ENCODE measurements around the gene ZNF655. TPM values are rescaled to one million over a fixed set of nuclear protein-coding genes. Genes with fewer than 3 reads are reported as not detected.
"Not testable (repeated sequence)": the region's sequence is repeated elsewhere in the genome, so short reads cannot be mapped to it uniquely, and the experiment has no call there.

Gene ZNF655
- total RNA-seq, 1 donor: 44.2 TPM

- DNase-seq (ENCODE audit: low read depth in 2 of 3, low spot score in 2 of 3): peak in 1 of 3 donors; percentile 37
Measured at GRCh38 chr7:99559175-99559915, 903 bp downstream of the ZNF655 start.

- no peak for DNase-seq (ENCODE audit: low read depth in 2 of 3, low spot score in 2 of 3)
Measured at GRCh38 chr7:99560834-99561736, 2.6 kb downstream of the ZNF655 start.

- no peak for DNase-seq (ENCODE audit: low read depth in 2 of 3, low spot score in 2 of 3)
Measured at GRCh38 chr7:99561737-99562051, 3.3 kb downstream of the ZNF655 start.

GRCh38 chr7:99562114-99562784 is 3.8 kb downstream of the ZNF655 start:
- DNase-seq (ENCODE audit: low read depth in 2 of 3, low spot score in 2 of 3): no peak

- DNase-seq (ENCODE audit: low read depth in 2 of 3, low spot score in 2 of 3): no peak
Measured at GRCh38 chr7:99562832-99563231, 4.4 kb downstream of the ZNF655 start.

- no peak for DNase-seq (ENCODE audit: low read depth in 2 of 3, low spot score in 2 of 3)
Measured at GRCh38 chr7:99563650-99564049, 5.2 kb downstream of the ZNF655 start.

- DNase-seq (ENCODE audit: low read depth in 2 of 3, low spot score in 2 of 3): not testable (repeated sequence)
Measured at GRCh38 chr7:99568770-99569169, 10.3 kb downstream of the ZNF655 start.

- no peak for DNase-seq (ENCODE audit: low read depth in 2 of 3, low spot score in 2 of 3)
Measured at GRCh38 chr7:99571768-99572167, 13.3 kb downstream of the ZNF655 start.

GRCh38 chr7:99573257-99573656 is 14.8 kb downstream of the ZNF655 start:
- no peak for DNase-seq (ENCODE audit: low read depth in 2 of 3, low spot score in 2 of 3)

- no peak for DNase-seq (ENCODE audit: low read depth in 2 of 3, low spot score in 2 of 3)
Measured at GRCh38 chr7:99576251-99576650, 17.8 kb downstream of the ZNF655 start.

- peak in 1 of 3 donors; percentile 18 for DNase-seq (ENCODE audit: low read depth in 2 of 3, low spot score in 2 of 3)
Measured at GRCh38 chr7:99579281-99579955, 21.0 kb downstream of the ZNF655 start.

- peak in 2 of 3 donors; percentile 70 to 71 for DNase-seq (ENCODE audit: low read depth in 2 of 3, low spot score in 2 of 3)
Measured at GRCh38 chr7:99579956-99580777, 21.7 kb downstream of the ZNF655 start.

- DNase-seq (ENCODE audit: low read depth in 2 of 3, low spot score in 2 of 3): not testable (repeated sequence)
Measured at GRCh38 chr7:99580778-99581332, 22.4 kb downstream of the ZNF655 start.

- DNase-seq (ENCODE audit: low read depth in 2 of 3, low spot score in 2 of 3): no peak
Measured at GRCh38 chr7:99588868-99589267, 30.4 kb downstream of the ZNF655 start.

GRCh38 chr7:99594948-99595745 is 36.7 kb downstream of the ZNF655 start:
- no peak for DNase-seq (ENCODE audit: low read depth in 2 of 3, low spot score in 2 of 3)

- DNase-seq (ENCODE audit: low read depth in 2 of 3, low spot score in 2 of 3): no peak
Measured at GRCh38 chr7:99596408-99596955, 38.0 kb downstream of the ZNF655 start.

- DNase-seq (ENCODE audit: low read depth in 2 of 3, low spot score in 2 of 3): no peak
Measured at GRCh38 chr7:99597762-99598501, 39.5 kb downstream of the ZNF655 start, which contains the start of gene TMEM225B. Gene TMEM225B, plus strand, starts transcription at chr7:99598267. Its CDS starts 6,122 bp downstream, at chr7:99604389.

- DNase-seq (ENCODE audit: low read depth in 2 of 3, low spot score in 2 of 3): no peak
Measured at GRCh38 chr7:99599836-99600235, 41.4 kb downstream of the ZNF655 start.
